Renal cortex interstitium (tissue), 11 donors: ENCODE data around the gene FAM32A. TPM values are rescaled to one million over a fixed set of nuclear protein-coding genes. Genes with fewer than 3 reads are reported as not detected.
"Not testable (repeated sequence)": the region's sequence is repeated elsewhere in the genome, so short reads cannot be mapped to it uniquely, and the experiment has no call there.

Experiments
- DNase-seq, 11 donors: peaks; one replicate each; pipeline ENCODE4 v3.0.0-alpha.2; 2013; ENCODE audit warnings: low read depth in 9 of 11, low spot score in 4 of 11; ENCODE audit errors: extremely low read depth in 1 of 11
- polyA plus RNA-seq, 3 donors: library from polyadenylated mRNA; unstranded; fragments of 120-200 nt; gene quantifications; one replicate each; pipeline ENCODE4 v1.2.1, GENCODE V29; 2013; ENCODE audit not compliant: insufficient read length in 3 of 3

Gene FAM32A
- polyA plus RNA-seq, 3 donors, result 102 to 130 (median 127) TPM

DNA sequence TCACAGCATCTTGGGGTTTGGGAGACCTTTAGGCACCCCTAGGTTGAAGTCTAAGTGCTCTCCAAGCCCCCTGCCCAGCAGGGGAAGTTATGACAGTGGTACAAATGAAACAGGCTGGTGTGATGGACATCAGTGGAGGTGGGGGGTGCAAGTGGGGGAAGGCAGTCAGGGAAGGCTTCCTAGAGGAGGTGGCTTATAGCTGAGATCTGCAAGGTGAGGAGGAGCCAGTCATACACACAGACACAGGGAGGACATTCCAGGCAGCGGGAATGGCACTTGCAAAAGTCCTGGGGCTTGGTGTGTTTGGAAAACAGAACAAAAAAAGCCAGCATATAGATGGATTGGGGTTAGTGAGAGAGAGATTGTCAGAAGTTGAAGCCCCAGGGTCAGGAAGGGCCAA lies 30.1 kb upstream of the FAM32A start:
- DNase-seq, result no peak

DNA sequence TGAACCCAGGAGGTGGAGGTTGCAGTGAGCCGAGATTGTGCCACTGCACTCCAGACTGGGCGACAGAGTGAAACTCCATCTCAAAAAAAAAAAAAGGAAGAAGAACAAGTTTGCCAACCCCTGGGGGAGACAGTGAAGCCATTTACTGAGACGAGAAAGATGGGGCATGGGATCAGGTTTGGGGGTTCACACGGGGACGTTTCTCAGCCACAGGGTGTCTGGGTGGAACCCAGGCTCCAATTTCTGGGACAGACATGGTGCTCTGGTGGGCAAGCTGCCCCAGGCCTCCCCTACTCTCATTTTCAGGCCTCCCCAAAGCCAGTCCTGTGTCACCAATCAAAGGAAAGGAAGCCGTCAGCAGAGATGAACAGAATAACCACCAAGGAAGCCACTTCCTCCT lies 28.3 kb upstream of the FAM32A start:
- no peak for DNase-seq

DNA sequence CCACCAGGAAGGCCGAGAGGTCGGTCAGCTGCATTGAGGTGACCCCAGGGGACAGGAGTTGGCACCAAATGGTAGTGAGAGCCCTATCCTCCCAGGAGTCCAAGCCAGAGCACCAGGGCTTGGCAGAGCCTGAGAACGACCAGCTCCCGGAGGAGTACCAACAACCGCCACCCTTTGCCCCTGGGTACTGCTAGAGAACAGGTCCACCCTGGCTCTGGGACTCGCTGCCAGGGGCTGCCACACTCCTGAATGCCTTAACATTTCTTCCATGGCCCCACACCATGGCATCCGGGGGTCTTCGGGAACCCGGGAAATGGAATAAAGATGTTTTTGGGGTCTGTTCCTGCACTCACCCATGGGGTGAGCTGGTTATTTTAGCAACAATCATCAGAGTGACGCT lies 27.6 kb upstream of the FAM32A start:
- DNase-seq, result no peak

DNA sequence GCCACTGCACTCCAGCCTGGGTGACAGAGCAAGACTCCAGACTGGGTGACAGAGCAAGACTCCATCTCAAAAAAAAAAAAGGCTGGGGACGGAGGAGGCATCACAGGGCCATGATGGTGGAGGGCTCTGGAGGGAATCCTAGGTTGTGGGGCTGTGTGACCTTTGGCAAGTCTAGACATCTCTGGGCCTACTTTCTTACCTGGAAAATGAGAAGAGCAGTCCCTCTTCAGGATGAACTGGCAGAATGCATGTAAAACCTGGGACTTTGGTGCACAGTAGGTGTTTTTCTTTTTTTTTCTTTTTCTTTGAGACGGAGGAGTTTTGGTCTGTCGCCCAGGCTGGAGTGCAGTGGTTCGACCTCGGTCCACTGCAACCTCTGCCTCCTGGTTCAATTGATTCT lies 25.6 kb upstream of the FAM32A start:
- DNase-seq, result no peak

DNA sequence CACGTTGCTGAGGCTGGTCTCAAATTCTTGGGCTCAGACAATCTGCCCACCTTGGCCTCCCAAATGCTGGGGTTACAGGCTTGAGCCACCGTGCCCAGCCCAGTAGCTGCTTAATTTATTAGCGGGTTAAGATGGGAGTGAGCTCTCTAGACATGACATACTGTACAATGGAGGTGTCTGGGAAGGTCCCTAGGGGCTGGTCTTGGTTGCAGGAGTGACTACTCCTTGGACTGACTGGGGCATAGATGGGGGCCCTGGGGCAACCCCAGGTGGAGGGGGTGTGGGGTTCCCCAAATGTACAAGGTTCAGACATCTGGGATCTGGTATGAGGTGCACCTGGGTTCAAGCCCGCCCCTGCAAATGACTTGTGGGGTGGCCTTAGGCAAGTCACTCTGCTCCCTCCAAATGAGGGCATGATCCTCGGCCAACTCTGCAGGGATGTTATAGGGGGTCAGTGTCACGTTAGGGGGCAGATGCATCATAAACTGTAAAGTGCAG lies 24.7 kb upstream of the FAM32A start:
- DNase-seq, result no peak

DNA sequence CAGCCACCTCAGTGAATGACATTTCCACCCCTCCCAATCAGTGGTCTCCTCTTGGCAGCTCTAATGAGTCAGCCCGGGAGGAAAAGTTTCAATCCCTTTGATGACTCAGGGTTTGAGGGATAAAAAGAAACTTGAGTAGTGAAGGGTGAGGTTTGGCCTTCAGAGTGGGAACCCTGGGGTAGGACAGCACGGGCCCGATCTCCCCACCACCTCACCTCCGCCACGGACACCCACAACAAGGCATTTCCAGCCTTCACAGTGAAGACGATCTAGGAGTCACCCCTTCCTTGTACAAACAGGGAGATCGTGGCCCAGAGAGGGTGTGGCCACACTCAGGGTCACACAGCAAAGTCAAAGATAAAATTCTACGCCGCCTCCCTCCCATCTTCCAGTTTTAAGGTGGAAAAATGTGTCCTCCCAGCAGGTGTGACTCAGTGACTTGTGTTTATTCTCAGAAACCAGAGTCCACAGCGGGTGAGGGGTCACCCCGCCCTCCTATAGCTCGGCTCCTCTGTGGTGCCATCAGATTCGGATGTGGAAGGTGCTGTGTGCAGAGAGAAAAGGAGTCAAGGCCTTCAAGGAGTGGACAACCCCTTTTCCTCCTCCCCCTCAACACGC lies 24.2 kb upstream of the FAM32A start:
- DNase-seq, result no peak

DNA sequence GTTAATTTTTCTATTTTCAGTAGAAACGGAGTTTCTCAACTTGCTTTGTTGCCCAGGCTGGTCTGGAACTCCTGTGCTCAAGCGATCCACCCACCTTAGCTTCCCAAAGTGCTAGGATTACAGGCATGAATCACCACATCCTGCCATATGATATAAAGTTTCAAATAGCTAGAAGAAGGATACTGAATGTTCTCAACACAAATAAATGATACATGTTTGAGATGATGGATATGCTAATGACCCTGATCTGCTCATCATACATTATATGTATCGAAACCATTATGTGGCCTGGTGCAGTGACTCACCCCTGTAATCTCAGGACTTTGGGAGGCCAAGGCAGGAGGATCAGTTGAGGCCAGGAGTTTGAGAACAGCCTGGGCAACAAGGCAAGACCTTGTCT lies 23.4 kb upstream of the FAM32A start:
- DNase-seq, result no peak

DNA sequence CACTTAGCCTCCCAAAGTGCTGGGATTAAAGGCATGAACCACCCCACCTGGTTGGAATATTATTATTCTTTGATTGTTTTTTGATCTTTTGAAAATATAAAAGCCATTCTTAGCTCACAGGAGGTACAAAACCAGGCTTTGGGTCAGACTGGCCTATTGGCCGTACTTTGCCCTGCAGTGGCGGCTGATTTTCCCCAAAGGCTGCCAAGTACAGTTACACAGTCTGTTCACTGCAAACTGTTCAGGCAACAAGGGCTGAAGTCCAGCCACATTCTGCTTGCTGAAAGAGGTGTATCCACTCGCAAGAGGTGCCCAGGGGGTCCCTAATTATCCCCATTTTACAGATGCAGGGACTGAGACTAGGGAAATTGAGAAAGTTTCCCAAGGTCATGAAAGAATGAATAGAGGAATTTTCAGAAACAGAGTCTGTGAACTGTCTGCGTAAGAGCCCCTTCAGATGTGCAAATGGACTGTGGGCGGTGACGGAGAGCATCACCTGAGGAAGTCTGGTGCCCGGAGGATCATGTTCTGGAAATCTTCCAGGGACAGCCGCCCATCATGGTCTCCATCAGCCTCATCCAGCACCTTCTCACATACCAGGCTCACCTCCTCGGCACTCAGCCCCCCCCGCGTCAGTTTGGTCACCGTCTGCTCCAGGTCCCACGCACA lies 20.9 kb upstream of the FAM32A start:
- DNase-seq, result no peak

DNA sequence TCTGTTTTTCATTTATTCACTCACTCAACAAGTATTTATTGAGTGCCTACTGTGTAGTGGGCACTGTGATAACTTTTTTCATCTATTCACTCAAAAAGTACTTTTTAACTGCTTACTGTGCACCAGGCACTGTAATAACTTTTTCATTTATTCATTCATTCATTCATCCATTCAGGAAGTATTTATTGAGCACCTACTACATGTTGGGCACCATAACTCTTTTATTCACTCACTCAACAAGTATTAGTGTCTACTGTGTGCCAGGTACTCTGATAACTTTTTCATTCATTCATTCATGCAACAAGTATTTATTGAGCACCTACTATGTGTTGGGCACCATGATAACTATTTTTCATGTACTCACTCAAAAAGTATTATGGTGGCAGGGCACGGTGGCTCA lies 18.8 kb upstream of the FAM32A start:
- DNase-seq, result no peak

DNA sequence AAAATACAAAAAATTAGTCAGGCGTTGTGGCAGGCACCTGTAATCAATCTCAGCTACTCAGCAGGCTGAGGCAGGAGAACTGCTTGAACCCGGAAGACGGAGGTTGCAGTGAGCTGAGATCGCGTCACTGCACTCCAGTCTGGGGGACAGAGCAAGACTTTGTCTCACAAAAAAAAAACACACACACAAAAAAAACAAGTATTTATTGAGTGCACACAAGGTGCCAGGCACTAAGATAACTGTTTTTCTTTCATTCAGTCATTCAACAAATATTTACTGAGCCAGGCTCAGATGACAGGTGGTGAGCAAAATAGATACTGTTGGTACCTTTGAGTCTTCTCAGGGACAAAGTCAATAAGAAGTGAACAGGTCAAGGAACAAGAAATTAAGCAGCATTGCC lies 18.2 kb upstream of the FAM32A start:
- no peak for DNase-seq

DNA sequence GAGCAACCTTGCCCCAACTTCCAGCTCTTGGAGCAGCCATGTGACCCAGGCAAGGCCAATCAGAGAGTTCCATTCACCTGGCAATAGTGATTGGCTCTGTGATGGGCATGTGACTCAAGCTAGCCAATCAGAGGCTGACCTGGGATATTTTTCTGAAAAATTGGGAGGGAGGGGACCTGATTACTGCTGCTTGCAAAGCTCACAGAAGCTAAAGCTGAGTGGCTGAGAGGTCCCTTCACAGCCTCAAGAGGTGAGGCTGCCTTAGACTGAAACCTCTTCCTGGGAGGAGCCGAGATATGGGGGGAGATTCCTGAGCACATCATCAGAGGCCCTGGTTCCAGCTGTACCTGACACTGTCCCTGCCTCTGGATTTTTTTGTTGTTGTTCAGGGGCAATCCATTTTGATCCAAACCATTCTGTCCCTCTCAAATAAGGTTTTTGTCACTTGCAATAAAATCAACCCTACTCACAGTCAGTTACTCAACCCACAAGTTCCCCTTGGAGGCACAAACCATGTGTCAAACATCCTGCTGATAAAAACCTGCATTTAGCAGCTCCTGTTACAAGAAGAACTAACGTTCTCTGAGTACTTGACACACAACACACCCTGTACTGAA lies 16.6 kb upstream of the FAM32A start:
- DNase-seq, result no peak

DNA sequence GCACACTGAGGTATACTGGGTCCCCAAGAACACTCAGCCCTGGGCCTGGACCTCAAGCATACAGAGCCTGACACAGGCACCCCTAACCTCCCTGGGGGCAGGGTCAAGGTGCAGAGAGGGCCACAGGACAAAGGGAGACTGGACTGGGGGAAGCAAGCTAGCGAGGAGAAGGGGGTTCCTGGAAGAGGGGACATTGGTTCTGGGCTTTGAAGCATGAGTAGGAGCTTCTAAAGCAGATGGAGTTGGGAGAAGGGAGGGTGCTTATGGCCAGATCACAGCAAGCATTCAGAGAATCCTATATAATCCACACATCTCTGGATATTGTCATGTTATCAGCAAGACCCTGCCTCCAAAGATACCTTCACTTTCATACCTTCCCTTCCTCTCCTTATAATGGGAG lies 15.1 kb upstream of the FAM32A start:
- no peak for DNase-seq

DNA sequence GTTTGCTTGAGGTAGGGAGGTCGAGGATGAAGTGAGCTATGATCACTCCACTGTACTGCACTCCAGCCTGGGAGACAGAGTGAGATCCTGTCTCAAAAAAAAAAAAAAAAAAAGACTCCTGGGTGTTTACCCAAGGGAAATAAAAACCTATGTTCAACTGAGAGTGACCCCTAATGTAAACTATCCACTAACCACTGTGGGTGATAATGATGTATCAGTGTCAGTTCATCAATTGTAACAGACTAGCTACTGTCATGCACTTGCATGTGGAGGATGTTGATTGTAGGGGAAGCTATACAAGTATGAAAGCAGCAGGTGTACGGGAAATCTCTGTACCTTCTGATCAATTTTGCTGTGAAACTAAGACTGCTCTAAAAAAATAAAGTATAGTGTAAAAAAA lies 9.3 kb upstream of the FAM32A start:
- no peak for DNase-seq

DNA sequence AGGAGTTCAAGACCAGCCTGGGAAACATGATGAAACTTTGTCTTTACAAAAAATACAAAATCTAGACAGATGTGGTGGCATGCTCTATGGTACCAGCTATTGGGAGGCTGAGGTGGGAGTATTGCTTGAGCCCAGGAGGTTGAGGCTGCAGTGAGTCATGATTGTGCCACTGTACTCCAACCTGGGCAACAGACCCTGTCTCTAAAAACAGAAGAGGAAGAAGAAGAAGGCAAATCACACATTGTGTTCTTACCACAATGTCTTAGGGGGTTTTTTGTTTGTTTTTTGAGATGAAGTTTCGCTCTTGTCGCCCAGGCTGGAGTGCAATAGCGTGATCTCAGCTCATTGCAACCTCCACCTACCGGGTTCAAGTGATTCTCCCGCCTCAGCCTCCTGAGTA lies 6.3 kb upstream of the FAM32A start:
- not testable (repeated sequence) for DNase-seq

DNA sequence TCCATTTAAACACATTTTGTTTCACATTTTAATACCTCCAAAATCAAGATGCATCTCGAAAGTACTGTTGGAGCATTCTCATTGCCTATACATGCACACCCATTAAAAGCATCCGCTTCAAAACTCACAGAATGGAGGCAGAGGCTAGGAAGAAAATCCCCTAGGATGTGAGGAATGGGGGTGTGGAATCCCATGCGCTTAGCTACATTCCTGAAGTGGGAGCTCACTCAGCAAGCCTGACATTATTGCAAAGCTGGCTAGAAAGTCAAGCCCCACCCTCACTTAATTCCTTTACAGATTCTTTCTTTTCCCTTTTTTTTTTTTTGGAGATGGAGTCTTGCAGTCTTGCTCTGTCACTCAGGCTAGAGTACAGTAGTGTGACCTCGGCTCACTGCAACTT lies 4.6 kb upstream of the FAM32A start:
- DNase-seq, result no peak

DNA sequence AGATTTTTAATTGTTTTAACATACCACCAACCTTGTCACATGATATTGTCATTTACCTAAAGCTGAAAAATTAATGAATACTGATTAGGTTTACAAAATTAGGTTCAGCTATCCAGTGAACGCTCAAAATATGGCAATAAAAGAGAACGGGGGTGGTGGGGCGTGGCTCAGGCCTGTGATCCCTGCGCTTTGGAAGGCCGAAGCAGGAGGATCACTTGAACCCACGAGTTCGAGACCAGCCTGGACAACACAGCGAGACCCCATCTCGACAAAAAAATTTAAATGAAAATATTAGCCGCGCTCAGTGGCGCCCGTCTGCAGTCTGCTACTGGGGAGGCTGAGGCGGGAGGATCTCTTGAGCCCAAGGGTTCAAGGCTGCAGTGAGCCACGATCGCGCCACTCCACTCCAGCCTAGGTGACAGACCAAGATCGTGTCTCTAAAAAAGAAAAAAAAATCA lies 516 bp upstream of the FAM32A start:
- DNase-seq, result no peak

DNA sequence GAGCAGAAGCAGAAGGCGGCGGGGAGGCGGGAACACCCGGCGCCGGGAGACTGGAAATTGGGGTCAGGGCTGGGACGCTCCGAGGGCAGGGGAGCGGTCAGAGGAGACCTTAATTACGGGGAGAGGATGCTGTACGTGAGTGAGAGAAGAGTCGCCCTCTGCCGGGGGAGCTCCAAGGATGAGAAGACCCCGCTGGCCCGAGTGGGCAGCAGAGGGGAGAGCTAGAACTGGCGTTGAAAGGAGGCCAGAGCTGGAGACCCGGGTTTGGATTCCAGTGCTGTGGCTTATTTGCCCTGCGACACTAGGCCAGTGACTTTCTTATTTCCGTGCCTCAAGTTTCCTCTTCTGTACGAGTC lies 536 bp downstream of the FAM32A start:
- DNase-seq, result peak in 7 of 11 donors; percentile 16 to 39 (median 36)

DNA sequence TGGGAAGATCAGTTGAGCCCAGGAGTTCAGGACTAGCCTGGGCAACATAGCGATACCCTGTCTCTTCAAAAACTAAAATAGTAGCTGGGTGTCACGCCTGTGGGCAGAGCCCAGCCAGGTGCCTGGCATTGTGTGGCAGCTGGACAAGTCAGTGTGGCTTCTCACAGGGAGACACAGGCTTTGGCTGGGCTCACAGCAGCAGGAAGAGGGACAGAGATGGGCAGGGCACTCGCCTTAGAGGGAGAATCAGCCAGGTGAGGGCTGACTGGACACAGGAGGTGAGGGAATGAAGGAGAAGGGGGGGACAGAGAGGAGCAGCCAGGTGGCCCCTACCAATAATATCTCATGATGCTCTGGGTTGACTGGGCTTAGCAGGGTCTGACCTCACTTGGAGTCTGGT lies 3.3 kb downstream of the FAM32A start:
- no peak for DNase-seq

DNA sequence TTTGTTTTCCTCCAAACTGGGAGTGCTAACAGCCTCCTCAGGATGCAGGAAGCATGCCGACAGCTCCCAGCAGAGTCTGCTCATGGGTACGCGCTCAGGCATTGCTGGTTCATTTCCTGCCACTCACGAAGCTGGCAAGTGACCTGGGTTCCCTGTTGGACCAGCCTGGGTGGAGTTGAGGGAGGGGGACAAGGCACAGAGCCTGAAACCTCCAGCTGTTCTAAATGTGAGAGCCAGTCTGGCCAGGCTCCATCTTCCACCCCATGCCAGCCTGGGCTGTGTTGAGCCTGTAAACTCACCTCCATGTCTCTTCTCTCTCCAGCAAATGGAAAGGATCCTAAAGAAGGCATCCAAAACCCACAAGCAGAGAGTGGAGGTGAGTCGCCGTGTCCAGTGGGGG lies 5.0 kb downstream of the FAM32A start:
- DNase-seq, result no peak

DNA sequence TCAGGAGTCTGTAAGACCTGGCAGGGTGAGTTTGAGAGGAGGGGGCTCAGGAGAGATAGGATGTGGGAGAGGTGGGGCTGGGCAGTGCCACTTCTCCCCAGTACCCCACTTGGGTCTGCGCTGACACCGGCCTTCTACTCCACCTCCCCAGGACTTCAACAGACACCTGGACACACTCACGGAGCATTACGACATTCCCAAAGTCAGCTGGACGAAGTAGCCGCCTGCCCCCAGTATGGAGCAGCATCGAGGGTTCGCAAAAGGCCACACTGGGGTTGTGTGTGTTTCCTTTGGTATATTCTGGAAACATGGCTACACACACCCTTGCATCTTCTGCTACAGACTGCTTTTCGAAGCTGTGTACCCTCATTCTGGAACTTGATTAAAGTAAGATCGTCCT lies 5.5 kb downstream of the FAM32A start:
- no peak for DNase-seq
